Hepatocyte (in vitro differentiated cells): Measurements from ENCODE around the gene IMPDH2. TPM values are rescaled to one million over a fixed set of nuclear protein-coding genes. Genes with fewer than 3 reads are reported as not detected.

ENCODE experiments used
- DNase-seq: peaks from one replicate; pipeline ENCODE4 v3.0.0-alpha.2; 2016; ENCODE audit warnings: low spot score
- H2AFZ ChIP-seq: fragments of 200-600 bp; sonication (generic); 2 replicates; pipeline ENCODE4 v1.6.0; 2016; ENCODE audit warnings: antibody characterized with exemption, mild to moderate bottlenecking
- H3K27ac ChIP-seq: fragments of 200-600 bp; sonication (generic); 2 replicates; pipeline ENCODE4 v1.5.1; 2016; ENCODE audit warnings: mild to moderate bottlenecking
- H3K27me3 ChIP-seq: fragments of 200-600 bp; sonication (generic); 2 replicates; pipeline ENCODE4 v1.6.1; 2016
- H3K36me3 ChIP-seq: fragments of 200-600 bp; sonication (generic); replicated peaks from 2 replicates; pipeline ENCODE4 v1.5.1; 2016; ENCODE audit warnings: low read depth; ENCODE audit not compliant: insufficient read depth
- H3K4me1 ChIP-seq: fragments of 200-600 bp; sonication (generic); 2 replicates; pipeline ENCODE4 v1.5.1; 2016; ENCODE audit warnings: mild to moderate bottlenecking, moderate library complexity; ENCODE audit not compliant: insufficient read depth
- H3K4me2 ChIP-seq: fragments of 200-600 bp; sonication (generic); 2 replicates; pipeline ENCODE4 v1.6.0; 2016
- H3K4me3 ChIP-seq: fragments of 200-600 bp; sonication (generic); 2 replicates; pipeline ENCODE4 v1.5.1; 2016; ENCODE audit warnings: mild to moderate bottlenecking
- H3K79me2 ChIP-seq: fragments of 200-600 bp; sonication (generic); 2 replicates; pipeline ENCODE4 v1.6.0; 2017; ENCODE audit warnings: mild to moderate bottlenecking
- H3K9me2 ChIP-seq: fragments of 200-600 bp; sonication (generic); replicated peaks from 2 replicates; pipeline ENCODE4 v1.6.0; 2017; ENCODE audit warnings: mild to moderate bottlenecking; ENCODE audit not compliant: insufficient read depth
- H3K9me3 ChIP-seq: fragments of 200-600 bp; sonication (generic); 2 replicates; pipeline ENCODE4 v1.5.1; 2016; ENCODE audit warnings: low read depth, mild to moderate bottlenecking
- H4K20me1 ChIP-seq: fragments of 200-600 bp; sonication (generic); 2 replicates; pipeline ENCODE4 v1.6.0; 2016; ENCODE audit warnings: mild to moderate bottlenecking; ENCODE audit not compliant: insufficient read depth, poor library complexity, severe bottlenecking
- EZH2 ChIP-seq: fragments of 200-600 bp; sonication (generic); IDR thresholded peaks from 2 replicates; pipeline ENCODE4 v1.6.1; 2016; ENCODE audit warnings: antibody characterized with exemption, mild to moderate bottlenecking, borderline replicate concordance
- EZH2phosphoT487 ChIP-seq: fragments of 200-600 bp; sonication (generic); IDR thresholded peaks from one replicate; pipeline ENCODE4 v1.6.1; 2018; ENCODE audit warnings: antibody characterized with exemption, mild to moderate bottlenecking, low read depth, moderate library complexity; ENCODE audit not compliant: unreplicated experiment, severe bottlenecking
- WGBS: methylation state at CpG from one replicate; pipeline ENCODE4 v1.1.6; 2016; ENCODE audit warnings: low lambda C conversion rate; ENCODE audit errors: missing lambda C conversion rate; 5-methylcytosine and 5-hydroxymethylcytosine counted together
- polyA plus RNA-seq: library from polyadenylated mRNA; unstranded; fragments of >200 nt; fragmentation: Nextera tagmentation; extraction: Ambion mirVana; gene quantifications from 2 replicates; pipeline ENCODE4 v1.2.1, GENCODE V29; 2016
- total RNA-seq: library from RNA; depleted of rRNA; stranded (reverse); fragments of >200 nt; gene quantifications from 2 replicates; pipeline ENCODE4 v1.2.3, GENCODE V29; 2014
- TF ChIP-seq, protein P1 (sequence below): fragments of 200-600 bp; sonication (generic); IDR thresholded peaks from 2 replicates; pipeline ENCODE4 v1.5.1; 2016; ENCODE audit warnings: antibody characterized with exemption, mild to moderate bottlenecking; ENCODE audit not compliant: poor library complexity

Gene IMPDH2
- total and polyA plus RNA-seq, 2 experiments from 2014 or later = 115 to 180 TPM

DNA sequence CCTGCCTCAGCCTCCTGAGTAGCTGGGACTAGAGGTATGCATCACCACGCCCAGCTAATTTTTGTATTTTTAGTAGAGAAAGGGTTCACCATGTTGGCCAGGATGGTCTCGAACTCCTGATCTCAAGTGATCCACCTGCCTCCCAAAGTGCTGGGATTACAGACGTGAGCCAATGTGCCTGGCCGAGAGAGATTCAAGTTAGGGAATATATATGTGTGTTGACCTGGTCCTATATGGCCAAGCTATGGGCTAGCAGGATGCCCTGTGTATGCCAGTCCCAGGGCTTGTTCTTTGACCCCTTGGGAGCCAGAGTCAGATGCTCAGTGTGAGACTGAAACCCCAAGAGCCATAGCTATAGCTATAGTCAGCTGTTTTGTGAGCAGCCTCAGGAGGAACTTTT is 5.4 kb downstream of the IMPDH2 start:
- peaks cover 73% of the 10 kb centered on the region for H3K79me2 ChIP-seq
- H3K36me3 ChIP-seq = no peaks in the 10 kb centered on the region
- no peaks in the 10 kb centered on the region for H3K27me3 ChIP-seq
- no peak overlapping the region for H2AFZ ChIP-seq
- no peaks in the 10 kb centered on the region for H3K9me2 ChIP-seq
- no peak overlapping the region for H3K4me2 ChIP-seq
- H3K27ac ChIP-seq = no peak overlapping the region
- TF ChIP-seq, protein P1, sequence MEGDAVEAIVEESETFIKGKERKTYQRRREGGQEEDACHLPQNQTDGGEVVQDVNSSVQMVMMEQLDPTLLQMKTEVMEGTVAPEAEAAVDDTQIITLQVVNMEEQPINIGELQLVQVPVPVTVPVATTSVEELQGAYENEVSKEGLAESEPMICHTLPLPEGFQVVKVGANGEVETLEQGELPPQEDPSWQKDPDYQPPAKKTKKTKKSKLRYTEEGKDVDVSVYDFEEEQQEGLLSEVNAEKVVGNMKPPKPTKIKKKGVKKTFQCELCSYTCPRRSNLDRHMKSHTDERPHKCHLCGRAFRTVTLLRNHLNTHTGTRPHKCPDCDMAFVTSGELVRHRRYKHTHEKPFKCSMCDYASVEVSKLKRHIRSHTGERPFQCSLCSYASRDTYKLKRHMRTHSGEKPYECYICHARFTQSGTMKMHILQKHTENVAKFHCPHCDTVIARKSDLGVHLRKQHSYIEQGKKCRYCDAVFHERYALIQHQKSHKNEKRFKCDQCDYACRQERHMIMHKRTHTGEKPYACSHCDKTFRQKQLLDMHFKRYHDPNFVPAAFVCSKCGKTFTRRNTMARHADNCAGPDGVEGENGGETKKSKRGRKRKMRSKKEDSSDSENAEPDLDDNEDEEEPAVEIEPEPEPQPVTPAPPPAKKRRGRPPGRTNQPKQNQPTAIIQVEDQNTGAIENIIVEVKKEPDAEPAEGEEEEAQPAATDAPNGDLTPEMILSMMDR = no peak
- no peak for TF ChIP-seq EZH2
- TF ChIP-seq EZH2phosphoT487 = no peak
- DNase-seq = no peak
- H4K20me1 ChIP-seq = no peaks in the 10 kb centered on the region
- peaks cover 36% of the 10 kb centered on the region for H3K4me1 ChIP-seq
- no peak overlapping the region for H3K4me3 ChIP-seq
- H3K9me3 ChIP-seq = no peaks in the 10 kb centered on the region
- WGBS = 98% methylated on average over 4 of the region's 4 CpGs

DNA sequence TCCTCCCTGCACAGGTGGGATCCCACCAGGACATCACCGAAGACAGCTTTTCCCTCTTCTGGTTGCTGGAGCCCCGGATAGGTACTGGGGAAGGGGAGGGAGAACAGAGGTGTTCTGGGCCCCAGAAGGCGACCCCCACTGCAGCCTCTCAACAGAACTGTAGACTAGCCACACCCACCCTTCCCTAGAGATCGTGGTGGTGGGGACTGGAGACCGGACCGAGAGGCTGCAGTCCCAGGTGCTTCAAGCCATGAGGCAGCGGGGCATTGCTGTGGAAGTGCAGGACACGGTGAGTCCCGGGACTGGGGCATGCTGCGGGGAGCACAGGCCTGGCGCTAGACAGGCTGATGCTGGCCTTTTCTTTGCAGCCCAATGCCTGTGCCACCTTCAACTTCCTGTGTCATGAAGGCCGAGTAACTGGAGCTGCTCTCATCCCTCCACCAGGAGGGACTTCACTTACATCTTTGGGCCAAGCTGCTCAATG is 6.5 kb downstream of the IMPDH2 start:
- H3K79me2 ChIP-seq = peaks cover 63% of the 10 kb centered on the region
- no peaks in the 10 kb centered on the region for H3K9me2 ChIP-seq
- no peak for DNase-seq
- peaks cover 28% of the 10 kb centered on the region for H3K4me1 ChIP-seq
- peak overlapping the region; percentile 91 for H2AFZ ChIP-seq
- no peaks in the 10 kb centered on the region for H3K9me3 ChIP-seq
- TF ChIP-seq EZH2phosphoT487 (no peak), EZH2 (no peak)
- TF ChIP-seq, protein P1 = no peak
- H3K4me3 ChIP-seq = peak overlapping the region; percentile 89
- no peaks in the 10 kb centered on the region for H4K20me1 ChIP-seq
- H3K27ac ChIP-seq = peak overlapping the region; percentile 100
- no peaks in the 10 kb centered on the region for H3K27me3 ChIP-seq
- WGBS = 27% methylated on average over 12 of the region's 12 CpGs
- H3K36me3 ChIP-seq = no peaks in the 10 kb centered on the region
- H3K4me2 ChIP-seq = peak overlapping the region; percentile 95

DNA sequence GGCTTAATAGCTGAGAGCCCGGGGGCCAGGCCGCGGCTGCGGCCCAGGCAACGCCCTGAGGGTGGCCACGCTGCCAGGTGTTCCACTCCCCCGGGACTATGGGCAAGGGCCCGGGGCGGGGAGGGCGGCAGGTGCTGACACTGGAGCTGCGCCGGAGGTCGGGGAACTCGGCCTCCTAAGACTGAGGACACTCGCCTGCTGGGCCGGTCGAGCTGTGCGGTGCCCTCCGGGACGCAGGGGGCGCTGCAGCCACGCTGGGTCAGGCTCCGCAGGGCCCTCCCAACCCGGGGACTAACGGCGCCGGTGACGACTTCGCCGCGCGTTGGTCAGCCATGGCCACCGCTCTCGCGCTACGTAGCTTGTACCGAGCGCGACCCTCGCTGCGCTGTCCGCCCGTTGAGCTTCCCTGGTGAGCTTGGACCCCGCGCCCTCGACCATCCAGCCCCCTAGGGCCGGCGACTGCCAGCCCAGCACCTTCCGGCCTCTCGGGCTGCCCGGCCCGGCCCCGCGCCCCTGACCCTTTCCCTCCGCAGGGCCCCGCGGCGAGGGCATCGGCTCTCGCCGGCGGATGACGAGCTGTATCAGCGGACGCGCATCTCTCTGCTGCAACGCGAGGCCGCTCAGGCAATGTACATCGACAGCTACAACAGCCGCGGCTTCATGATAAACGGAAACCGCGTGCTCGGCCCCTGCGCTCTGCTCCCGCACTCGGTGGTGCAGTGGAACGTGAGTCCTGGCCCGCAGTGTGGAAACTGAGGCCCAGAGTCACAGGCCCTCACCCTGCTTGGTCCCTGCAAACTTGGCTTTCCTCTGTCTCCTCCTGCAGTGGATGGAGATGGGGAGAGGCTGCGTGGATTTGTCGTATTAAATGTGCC is 7.1 kb downstream of the IMPDH2 start, which contains the start of gene NDUFAF3:
TSS of gene NDUFAF3 (plus strand) at position 309 of the 875 bp plus-strand sequence. CDS start at position 333, 24 bp downstream.
- peaks cover 58% of the 10 kb centered on the region for H3K79me2 ChIP-seq
- no peaks in the 10 kb centered on the region for H3K27me3 ChIP-seq
- WGBS = 1% methylated on average over 69 of the region's 83 CpGs
- peaks cover 6% of the 10 kb centered on the region for H4K20me1 ChIP-seq
- no peaks in the 10 kb centered on the region for H3K9me3 ChIP-seq
- H3K4me2 ChIP-seq = peak within 1 kb of the TSS; percentile 96
- peak within 1 kb of the TSS; percentile 89 for H3K4me3 ChIP-seq
- TF ChIP-seq, protein P1 = peak; percentile 96
- no peak for TF ChIP-seq EZH2phosphoT487
- H3K36me3 ChIP-seq = no peaks in the 10 kb centered on the region
- H3K9me2 ChIP-seq = no peaks in the 10 kb centered on the region
- DNase-seq = peak; percentile 96
- peak within 1 kb of the TSS; percentile 91 for H2AFZ ChIP-seq
- H3K27ac ChIP-seq = peak within 1 kb of the TSS; percentile 100
- H3K4me1 ChIP-seq = peaks cover 35% of the 10 kb centered on the region
